HT-29 (cell line): ENCODE data around the gene MFSD6. TPM values are rescaled to one million over a fixed set of nuclear protein-coding genes. Genes with fewer than 3 reads are reported as not detected.
A peak's percentile ranks its signal among the peaks of the same experiment; 100 is the strongest.
"Not testable (repeated sequence)": the region's sequence is repeated elsewhere in the genome, so short reads cannot be mapped to it uniquely, and the experiment has no call there.

Experiments used
- DNase-seq: peaks from one replicate; pipeline ENCODE4 v3.0.0-alpha.2; 2015; ENCODE audit warnings: low spot score
- total RNA-seq: library from RNA; depleted of rRNA; stranded (reverse); fragments of >200 nt; shearing (Covaris generic); gene quantifications from 2 replicates; pipeline ENCODE4 v1.2.3, GENCODE V29; 2014

MFSD6 gene
- total RNA-seq, 1 experiment from 2014 or later: 38.3 TPM

DNA sequence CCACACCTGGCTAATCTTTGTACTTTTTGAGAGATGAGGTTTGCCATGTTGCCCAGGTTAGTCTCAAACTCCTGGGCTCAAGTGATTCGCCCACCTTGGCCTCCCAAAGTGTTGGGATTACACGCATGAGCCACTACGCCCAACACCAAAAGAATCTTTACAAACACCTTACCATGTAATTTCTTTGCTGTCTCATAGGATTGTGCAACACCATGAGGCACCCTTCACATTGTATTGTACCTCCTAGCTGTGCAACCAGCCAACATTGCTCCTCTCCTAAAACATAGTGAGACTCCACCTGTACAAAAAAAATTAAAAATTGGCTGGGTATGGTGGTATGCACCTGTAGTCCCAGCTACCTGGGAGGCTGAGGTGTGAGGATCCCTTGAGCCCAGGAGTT, 3.1 kb upstream of the MFSD6 start:
- DNase-seq: no peak

DNA sequence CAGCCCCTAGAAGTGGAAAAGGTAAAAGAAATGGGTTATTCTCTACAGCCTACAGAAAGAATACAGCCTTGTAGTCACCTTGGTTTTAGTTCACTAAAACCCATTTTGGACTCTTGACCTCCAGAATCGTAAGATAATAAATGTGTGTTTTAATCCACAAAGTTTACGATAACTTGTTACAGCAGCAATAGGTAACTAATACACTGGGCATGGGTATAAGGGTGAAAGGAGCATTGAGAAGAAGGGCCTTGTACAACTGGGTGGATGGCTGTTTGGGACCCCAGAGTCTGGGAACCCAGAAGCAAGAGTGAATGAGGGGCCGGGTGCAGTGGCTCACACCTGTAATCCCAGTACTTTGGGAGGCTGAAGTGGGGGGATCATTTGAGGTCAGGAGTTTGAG, 2.2 kb upstream of the MFSD6 start:
- DNase-seq: no peak

DNA sequence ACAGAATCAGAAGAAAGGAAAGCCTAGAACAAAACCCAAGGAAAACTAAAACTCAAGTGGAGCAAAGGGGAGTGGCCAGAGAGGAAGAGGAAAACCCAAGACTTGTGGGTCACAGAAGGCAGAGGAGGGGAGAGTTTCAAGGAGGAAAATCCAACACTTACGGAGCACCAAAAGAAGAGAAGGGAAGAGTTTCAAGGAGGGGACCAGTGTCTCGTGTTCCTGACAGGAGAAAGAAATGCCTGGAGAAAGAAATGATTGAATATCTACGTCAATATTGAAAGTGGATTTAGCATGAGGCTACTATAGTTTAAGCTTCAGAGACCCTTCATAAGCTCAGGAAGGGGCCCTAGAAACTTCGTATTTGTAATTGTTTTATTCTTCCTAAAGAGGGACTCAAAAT, 1.4 kb upstream of the MFSD6 start:
- no peak for DNase-seq

DNA sequence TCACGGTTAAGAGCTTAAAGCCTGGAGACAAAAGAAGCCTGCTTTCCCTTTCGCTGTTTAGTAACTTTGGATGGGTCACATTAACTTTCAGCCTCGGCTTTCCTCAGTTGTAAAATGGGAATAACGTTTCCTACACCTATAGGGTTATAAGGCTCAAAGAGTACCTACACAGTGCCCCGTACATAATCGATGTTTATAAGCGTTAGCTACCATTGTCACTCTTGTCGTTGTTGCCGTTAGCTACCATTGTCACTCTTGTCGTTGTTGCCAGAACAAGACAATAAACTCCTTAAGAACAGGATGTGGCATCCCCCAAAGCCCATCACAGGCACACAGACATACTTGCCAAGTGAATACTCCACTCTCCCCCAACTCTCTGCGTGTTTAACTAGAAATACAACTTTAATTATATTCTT, 901 bp upstream of the MFSD6 start:
- peak; percentile 64 for DNase-seq

DNA sequence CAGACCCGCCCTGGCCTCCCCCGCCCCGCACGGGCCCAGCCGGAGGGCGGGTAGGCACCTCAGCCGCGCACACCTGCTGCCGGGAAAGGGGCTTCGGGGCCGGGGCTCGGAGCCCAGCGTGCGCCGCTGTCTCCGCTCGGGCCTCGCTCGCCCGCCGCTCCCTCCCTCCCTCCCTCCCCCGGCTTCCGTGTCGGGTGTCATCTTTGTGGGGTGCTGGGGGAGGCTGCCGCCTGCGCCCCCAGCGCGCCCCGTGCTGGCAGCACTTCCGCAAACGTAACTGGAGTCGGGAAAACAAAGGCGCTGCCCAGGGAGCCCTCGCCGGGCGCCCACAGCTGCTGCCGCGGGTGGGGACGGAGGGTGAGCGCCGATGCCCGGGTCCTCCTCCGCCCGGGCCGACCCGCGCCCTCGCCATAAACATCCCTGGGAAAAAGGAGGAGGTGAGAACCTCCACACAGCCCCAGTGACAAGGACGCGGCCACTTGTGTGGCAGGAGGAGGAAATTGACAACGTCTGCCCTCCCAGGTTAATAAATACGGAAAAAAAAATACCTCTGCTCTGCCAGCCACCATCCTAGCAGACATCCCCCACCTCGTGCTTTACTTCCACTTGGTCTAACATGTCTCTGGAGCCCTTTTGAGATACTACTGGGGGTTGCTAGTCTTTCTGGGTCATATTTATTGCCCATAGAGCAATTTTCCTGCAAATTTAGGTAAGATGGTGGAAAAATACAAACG, 550 bp downstream of the MFSD6 start:
- peak; percentile 77 for DNase-seq

DNA sequence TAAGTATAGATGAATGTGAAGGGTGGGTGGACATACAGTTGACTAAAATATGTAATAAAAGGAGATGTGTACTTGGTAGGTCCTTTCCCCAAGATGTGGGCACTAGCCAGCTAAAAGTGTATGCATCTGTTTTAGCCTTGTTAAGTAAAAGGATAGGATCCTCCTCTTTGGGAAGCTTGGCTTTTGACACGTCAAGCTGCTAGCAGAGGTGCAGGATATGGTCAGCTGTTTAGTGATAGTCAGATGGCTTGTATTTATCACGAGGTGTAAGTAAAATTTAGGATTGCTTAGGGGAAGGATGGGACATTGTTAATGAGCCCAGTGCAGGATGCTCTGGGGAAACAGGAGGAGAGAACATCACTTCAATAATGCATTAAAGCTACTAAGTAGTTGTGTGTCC, 1.5 kb downstream of the MFSD6 start:
- peak; percentile 39 for DNase-seq

DNA sequence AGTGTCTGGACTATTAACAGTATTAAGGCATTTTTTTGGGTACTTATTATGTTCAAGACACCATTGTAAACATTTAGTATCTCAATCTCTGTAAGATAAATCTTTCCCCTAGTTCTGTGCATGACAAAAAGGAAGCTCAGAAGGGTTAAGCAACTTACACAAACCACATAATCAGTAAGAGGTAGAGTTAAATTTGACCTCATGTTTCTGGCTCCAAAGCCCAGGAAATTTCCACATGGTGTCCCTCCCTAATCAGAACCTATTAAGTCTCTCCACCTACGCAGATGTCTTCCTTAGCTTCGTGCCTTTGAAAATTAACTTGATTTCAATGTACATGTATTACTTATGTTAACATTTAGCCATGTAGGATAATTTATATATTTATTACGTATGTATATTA, 2.0 kb downstream of the MFSD6 start:
- no peak for DNase-seq

DNA sequence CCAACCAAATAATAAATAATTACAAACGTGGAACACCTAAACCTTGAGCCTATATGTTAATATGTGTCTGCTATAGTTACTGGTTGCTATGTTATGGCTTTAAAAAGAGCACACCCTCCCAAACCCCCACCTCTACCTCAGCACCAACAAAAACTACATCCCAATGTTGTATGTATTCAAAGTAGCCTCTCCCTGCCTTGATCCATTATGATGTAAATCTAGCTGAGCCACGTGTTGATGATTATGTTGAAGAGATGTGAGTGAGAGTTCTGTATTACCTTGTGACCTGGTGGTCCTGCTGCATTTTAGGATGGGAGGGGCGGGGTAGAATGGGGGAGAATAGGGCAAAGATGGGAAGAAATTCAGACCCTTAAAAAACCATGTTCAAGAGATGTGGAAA, 4.8 kb downstream of the MFSD6 start:
- no peak for DNase-seq

DNA sequence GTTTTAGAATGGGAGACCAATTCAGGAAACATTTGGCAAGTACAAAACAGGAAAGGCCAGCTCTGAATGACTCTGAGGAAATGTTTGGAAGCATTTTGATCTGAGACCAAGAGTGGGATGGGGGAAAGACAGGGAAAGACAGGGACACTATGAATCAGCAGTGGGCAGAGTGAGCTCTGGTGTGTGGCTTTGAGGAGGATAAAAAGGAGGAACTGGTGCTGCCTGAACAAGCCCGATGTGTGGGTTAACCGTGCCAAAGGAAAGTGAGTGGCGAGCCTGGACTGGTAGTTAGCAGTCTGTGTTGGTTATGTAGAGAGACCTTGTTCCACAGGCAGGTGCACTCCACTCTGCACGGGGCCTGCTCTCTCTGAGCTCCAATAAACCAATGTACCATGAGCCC, 5.3 kb downstream of the MFSD6 start:
- DNase-seq: no peak

DNA sequence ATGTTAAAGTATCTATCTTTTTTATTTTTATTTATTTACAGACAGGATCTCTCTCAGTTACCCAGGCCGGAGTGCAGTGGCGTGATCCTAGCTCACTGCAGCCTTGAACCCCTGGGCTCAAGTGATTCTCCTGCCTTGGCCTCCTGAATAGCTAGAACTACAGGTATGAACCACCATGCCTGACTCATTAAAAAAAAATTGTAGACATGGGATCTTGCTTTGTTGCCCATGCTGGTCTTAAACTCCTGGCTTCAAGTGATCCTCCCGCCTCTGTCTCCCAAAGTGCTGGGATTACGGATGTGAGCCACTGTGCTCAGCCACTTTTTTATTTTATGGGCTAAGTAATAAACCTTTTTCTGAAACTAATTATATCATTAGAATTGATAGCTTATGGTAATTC, 7.1 kb downstream of the MFSD6 start:
- DNase-seq: no peak

DNA sequence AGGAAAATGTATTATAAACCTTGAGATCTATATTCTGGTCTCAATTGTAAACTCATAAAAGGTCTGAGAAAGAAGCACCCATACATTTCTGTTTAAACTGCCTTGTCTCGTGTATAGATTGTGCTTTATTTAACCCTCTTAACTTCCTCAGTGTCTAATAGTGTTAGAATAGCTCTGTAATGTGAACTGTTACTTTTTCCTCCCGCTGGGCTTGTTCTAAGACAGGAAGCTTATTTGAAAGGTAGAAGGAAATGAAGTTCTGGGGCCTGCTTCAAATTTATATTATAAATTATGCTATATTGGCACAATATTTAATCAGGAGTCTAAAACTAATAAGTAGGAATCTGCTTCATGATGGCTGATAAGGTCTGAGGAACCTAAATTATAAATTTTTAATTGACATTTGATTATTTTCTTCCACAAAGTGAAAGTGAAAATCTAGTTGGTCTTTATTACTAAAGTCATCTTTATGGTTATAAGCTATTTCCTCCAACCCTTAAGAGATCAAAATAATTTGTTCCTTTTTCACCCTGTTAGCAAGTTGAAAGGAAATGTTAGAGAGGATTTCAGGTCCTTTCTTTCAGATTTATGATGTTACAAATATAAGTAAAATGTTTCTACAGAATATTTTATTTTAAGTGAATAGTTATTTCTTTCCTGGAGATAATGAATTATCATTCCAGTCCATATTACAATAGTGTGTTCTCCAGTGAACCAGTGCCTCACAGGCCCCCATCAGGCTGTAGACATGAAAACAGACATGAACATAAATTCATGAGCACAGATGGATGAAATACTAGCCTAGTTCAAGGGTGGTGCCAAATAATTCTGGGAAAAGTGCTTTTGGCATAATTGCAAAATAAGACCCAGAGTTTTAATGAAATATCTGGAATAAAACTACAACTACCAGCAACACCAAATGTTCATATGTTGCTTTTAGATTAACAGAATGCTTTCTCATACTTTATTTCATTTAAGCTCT, 7.9 kb downstream of the MFSD6 start:
- DNase-seq: no peak

DNA sequence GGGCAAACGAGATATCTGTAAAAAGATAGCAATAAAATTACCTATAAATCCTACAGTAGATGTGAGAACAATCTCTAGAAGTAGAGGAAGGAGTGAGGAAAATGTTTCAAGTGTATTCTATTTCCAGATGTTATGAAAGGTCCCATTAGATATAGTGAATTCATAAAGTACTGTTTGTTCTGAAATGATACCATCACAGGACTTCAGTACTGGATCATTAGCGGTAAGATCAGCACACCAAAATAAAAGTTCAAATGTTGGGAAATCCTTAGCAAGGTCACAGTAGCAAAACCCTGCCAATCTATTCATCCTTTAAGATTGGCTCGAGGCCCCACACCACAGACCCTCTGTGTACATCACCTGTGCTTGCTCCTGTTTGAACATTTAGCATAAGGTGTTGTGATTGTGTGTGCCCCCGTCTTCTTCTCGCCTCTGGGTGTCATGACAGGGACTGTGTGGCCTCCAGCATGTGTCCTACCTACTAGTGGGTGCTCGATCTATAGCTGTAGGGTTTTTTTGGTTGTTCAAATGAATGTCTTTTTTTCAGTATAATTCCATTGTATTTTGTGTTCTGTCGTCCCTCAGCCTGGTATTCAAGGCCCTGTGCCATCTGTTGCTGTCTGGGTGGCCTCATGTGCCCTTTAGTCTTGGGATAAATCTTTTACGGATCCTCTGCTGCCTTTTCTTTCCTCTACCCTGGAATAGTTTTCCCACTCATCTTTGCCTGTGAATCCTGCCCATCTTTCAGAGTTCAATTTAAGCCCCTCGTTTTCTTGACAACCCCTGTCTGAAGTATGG, 9.1 kb downstream of the MFSD6 start:
- DNase-seq: no peak

DNA sequence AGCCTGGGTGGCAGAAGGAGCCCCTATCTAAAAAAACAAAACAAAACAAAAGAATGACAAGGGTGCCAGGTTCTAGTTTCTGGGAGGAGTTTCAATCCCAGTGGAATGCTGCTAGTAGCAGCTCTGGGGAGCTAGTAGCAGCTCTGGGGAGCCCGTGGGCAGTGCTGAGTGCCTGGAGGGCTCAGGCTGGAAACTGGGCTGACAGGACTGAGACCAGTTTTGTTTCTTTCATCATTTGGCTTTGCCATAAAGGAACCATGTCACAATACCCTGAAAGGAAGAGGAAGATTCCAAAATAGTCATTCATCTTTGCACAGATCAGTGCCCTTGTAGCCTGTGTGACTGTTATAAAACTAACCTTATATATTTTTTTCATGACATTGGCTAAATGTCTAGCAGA, 10.6 kb downstream of the MFSD6 start:
- no peak for DNase-seq

DNA sequence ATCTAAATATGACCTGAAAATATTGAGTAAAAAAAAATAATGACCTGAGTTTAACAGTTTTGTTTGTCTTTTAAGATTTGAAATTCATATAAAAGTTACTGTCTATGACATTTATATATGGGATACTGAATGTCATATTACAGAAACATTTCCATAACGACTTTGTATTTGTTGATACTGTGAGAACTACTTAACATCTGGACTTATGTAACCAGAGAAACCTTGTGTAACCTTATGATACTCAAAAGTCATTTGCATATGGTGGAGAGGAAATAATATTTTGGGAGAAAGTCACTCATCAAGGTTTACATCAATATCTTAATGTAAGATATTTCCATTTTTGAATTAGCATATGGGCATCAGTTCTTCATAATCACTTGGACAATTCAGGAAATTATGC, 12.6 kb downstream of the MFSD6 start:
- no peak for DNase-seq

DNA sequence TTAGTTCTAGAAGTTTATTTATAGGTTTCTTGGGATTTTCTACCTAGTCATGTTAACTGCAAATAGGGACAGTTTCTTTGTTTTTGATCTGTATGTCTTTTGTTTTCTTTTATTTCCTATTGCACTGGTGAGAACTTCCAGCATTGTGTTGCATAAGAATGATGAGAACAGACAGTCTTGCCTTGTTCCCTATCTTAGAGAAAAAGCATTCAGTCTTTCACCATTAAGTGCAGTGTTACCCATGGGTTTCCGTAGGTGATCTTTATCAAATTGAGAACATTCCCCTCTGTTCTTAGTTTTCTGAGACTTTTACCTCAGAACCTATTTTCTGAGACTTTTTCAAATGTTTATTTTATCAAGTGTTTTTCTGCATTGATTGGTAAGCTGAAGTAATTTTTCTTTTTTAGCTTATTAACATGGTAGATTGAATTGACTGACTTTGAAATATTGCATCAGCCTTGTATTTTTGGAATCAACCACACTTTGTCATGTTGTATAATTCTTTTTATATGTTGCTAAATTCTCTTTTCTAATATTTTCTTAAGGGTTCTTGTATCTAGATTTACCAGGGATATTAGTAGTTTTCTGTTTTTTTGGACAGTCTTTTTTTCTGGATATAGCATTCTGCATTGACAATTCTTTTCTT, 17.2 kb downstream of the MFSD6 start:
- no peak for DNase-seq

DNA sequence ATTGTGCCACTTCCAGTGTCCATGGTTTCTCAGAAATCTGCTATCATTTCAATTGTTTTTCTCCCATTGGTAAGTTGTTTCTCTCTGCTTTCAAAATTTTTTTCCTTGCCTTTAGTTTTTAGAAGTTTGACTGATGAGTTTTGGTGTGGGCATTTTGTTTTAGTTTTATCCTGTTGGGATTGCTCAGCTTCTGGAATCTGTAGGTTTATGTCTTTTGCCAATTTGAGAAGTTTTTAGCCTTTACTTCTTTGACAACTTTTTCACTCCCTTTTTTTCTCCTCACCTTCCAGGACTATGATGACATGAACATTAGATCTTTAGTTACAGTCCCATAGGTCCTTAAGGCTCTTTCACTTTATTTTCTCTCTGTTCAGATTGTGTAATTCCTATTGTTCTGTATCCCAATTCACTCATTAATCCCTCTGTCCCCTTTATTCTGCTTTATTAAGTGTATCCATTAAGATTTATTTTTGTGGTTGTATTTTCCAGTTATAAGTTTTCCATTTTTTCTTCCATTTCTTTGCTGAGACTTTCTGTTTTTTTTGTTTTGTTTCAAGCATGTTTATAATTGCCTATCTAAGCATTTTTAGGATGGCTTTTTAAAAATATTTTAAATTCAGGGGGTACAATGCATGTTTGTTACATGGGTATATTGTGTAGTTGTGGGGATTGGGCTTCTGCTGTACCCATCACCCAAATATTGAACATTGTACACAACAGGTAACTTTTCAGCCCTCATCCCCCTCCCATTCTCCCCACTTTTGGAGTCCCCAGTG, 17.9 kb downstream of the MFSD6 start:
- DNase-seq: no peak

DNA sequence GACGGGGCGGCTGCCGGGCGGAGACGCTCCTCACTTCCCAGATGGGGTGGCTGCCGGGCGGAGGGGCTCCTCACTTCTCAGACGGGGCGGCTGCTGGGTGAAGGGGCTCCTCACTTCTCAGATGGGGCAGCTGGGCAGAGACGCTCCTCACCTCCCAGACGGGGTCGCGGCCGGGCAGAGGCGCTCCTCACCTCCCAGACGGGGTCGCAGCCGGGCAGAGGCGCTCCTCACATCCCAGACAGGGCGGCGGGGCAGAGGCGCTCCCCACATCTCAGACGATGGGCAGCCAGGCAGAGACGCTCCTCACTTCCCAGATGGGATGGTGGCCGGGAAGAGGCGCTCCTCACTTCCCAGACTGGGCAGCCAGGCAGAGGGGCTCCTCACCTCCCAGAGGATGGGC, 22.7 kb downstream of the MFSD6 start:
- DNase-seq: not testable (repeated sequence)

DNA sequence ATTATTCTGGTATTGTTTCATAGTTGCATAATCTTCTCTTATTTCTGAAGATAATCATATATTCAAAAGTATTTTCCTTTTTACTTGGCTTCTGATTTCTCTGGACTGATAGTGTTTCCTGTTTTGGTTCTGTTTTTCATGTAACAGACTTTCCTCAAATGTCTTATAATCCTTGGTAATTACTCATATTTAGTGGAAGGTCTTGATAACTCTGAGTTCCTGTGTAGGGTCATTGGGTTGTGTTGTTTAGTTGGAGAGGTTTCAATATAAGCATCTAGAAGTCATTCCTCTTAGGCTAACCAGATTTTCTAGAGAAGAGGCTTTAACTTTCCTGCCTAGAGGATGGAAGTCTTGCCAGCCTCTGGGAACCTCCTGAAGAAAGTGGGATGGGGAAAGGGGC, 23.8 kb downstream of the MFSD6 start:
- no peak for DNase-seq

DNA sequence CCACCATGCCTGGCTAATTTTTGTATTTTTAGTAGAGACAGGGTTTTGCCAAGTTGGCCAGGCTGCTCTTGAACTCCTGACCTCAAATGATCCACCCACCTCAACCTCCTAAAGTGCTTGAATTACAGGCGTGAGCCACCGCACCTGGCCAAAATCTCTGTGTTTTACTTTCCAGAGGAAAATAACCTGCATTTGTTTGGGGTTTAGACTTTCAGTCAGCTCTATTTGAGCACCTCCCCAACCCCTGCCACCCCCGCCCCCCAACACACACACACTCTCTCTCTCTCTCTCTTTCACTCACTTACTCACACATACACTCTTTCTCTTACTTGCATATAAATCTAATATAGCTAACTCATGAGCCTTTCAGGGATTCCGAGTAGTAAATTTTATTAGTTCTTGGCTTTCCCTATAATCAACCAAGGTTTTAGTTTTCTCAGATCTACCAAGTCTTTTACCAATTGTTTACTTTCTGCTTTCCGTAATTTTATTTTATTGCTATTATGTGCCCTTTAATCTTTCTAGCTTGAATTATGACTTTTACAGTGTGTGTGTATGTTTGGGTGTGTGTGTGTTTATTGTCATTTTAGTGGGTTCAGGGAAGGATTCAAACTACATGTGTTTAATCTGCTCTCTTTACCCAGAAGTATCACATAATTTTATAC, 24.5 kb downstream of the MFSD6 start:
- no peak for DNase-seq

DNA sequence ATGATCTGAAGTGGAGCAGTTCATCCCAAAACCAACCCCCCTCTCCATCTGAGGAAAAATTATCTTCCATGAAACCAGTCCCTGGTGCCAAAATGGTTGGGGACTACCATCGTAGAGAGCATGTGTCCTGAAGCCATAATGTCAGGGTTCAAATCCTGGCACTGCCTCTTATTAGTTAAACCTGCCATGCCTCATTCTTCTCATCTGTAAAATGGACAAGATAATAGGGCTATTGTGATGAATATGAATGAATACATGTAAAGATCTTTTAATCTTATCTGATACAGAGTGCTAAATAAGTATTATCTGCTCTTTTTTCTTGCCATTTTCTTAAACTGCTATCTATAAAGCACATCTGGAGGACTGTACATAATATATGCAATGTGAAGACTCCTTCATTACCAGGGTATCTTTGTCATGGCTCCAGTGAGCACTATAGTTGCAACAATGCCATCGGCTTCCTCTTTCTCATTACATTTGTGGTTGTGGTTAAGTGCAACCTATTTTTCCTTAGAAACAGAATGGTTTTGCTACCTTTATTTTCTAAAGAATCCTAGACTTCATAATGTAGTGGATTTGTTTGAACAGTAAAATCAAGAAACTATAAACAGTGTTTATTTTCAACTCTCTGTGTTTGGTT, 27.0 kb downstream of the MFSD6 start:
- DNase-seq: no peak
